ENCODE measurements around the gene MYO3A. TPM values are rescaled to one million over a fixed set of nuclear protein-coding genes. Genes with fewer than 3 reads are reported as not detected.

The MYO3A gene
- 1 to 10 TPM; 6.5 to 7.0 (median 6.6) TPM for polyA plus RNA-seq (ENCODE audit: insufficient read length in 4 of 4)

- no peak for DNase-seq (ENCODE audit: low read depth in 4 of 4, low spot score in 3 of 4)
Measured at GRCh38 chr10:25933653-25934608, at the start of gene MYO3A. Gene MYO3A (plus strand): TSS chr10:25934229. CDS start chr10:25952111, 17,882 bp downstream.

GRCh38 chr10:25888627-25889026 is 45.4 kb upstream of the MYO3A start:
- DNase-seq (ENCODE audit: low read depth in 4 of 4, low spot score in 3 of 4) = no peak

- DNase-seq (ENCODE audit: low read depth in 4 of 4, low spot score in 3 of 4) = no peak
Measured at GRCh38 chr10:25890995-25891394, 43.0 kb upstream of the MYO3A start.

- no peak for DNase-seq (ENCODE audit: low read depth in 4 of 4, low spot score in 3 of 4)
Measured at GRCh38 chr10:25895856-25896255, 38.2 kb upstream of the MYO3A start.

- DNase-seq (ENCODE audit: low read depth in 4 of 4, low spot score in 3 of 4) = no peak
Measured at GRCh38 chr10:25896421-25896820, 37.6 kb upstream of the MYO3A start.

GRCh38 chr10:25899304-25899703 is 34.7 kb upstream of the MYO3A start:
- no peak for DNase-seq (ENCODE audit: low read depth in 4 of 4, low spot score in 3 of 4)

GRCh38 chr10:25901199-25901598 is 32.8 kb upstream of the MYO3A start:
- no peak for DNase-seq (ENCODE audit: low read depth in 4 of 4, low spot score in 3 of 4)

GRCh38 chr10:25902002-25902401 is 32.0 kb upstream of the MYO3A start:
- no peak for DNase-seq (ENCODE audit: low read depth in 4 of 4, low spot score in 3 of 4)

GRCh38 chr10:25907261-25907660 is 26.8 kb upstream of the MYO3A start:
- DNase-seq (ENCODE audit: low read depth in 4 of 4, low spot score in 3 of 4) = no peak

- DNase-seq (ENCODE audit: low read depth in 4 of 4, low spot score in 3 of 4) = no peak
Measured at GRCh38 chr10:25912866-25913265, 21.2 kb upstream of the MYO3A start.

- DNase-seq (ENCODE audit: low read depth in 4 of 4, low spot score in 3 of 4) = no peak
Measured at GRCh38 chr10:25914776-25915175, 19.3 kb upstream of the MYO3A start.

- peak in 2 of 4 donors; percentile 43 to 45 for DNase-seq (ENCODE audit: low read depth in 4 of 4, low spot score in 3 of 4)
Measured at GRCh38 chr10:25934621-25935139, 651 bp downstream of the MYO3A start.

- no peak for DNase-seq (ENCODE audit: low read depth in 4 of 4, low spot score in 3 of 4)
Measured at GRCh38 chr10:25938405-25938804, 4.4 kb downstream of the MYO3A start.

- DNase-seq (ENCODE audit: low read depth in 4 of 4, low spot score in 3 of 4) = no peak
Measured at GRCh38 chr10:25944771-25945170, 10.7 kb downstream of the MYO3A start.

GRCh38 chr10:25952857-25953256 is 18.8 kb downstream of the MYO3A start:
- no peak for DNase-seq (ENCODE audit: low read depth in 4 of 4, low spot score in 3 of 4)

- no peak for DNase-seq (ENCODE audit: low read depth in 4 of 4, low spot score in 3 of 4)
Measured at GRCh38 chr10:25954851-25955250, 20.8 kb downstream of the MYO3A start.

GRCh38 chr10:25959540-25960232 is 25.7 kb downstream of the MYO3A start:
- DNase-seq (ENCODE audit: low read depth in 4 of 4, low spot score in 3 of 4) = no peak

GRCh38 chr10:25965584-25965983 is 31.6 kb downstream of the MYO3A start:
- DNase-seq (ENCODE audit: low read depth in 4 of 4, low spot score in 3 of 4) = no peak

GRCh38 chr10:25966844-25967243 is 32.8 kb downstream of the MYO3A start:
- DNase-seq (ENCODE audit: low read depth in 4 of 4, low spot score in 3 of 4) = no peak

GRCh38 chr10:25972631-25973030 is 38.6 kb downstream of the MYO3A start:
- no peak for DNase-seq (ENCODE audit: low read depth in 4 of 4, low spot score in 3 of 4)

GRCh38 chr10:25974897-25975459 is 40.9 kb downstream of the MYO3A start:
- no peak for DNase-seq (ENCODE audit: low read depth in 4 of 4, low spot score in 3 of 4)
